Measurements from ENCODE around the gene KRT23.

Gene KRT23, protein sequence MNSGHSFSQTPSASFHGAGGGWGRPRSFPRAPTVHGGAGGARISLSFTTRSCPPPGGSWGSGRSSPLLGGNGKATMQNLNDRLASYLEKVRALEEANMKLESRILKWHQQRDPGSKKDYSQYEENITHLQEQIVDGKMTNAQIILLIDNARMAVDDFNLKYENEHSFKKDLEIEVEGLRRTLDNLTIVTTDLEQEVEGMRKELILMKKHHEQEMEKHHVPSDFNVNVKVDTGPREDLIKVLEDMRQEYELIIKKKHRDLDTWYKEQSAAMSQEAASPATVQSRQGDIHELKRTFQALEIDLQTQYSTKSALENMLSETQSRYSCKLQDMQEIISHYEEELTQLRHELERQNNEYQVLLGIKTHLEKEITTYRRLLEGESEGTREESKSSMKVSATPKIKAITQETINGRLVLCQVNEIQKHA

DNA sequence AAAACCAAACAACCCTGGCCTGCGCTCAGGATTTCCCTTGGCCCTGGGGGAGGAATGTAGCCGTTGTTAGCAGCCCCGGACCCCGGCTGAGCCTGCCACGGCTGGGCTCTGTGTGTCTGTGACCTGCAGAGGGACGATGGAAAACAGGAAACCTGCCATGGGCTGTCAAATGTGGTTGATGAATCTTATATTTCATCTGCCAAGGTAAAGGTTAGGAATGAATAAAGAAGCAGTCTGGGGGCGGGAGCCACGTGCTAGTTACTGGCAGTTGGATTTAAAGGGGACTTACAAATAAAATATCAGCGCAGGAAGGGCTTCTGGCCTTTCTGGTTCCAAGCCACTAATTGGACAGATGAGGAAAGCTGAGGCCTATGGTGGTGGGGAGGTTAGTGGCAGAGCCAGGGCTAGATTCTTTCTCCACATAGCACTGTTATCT lies at the start of gene KRT23:
KRT23 (minus strand) TSS at position 263 of the 436 bp plus-strand sequence. CDS start 1,043 bp downstream, outside the sequence.
- no peak for DNase-seq (ENCODE audit: low read depth in 2 of 2)

DNA sequence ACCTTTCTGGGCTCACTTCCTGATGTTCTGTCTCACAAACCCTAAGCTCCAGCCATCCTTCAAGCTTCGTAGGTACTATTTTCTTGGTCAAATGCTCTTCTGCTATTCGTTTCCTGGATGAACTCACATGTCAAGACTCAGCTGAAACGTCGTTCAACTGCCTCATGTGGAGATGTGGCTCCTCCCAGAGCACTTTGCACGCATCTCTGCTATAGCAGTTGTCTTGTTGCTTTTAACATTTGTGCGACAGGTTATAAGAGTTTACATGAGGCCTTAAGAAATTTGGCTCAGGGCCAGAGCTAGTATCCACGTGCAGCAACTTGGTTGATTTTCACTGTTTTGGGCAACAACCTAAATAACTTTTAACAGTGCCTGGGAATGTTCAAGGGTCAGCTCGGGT lies 49.5 kb upstream of the KRT23 start:
- no peak for DNase-seq (ENCODE audit: low read depth in 2 of 2)

DNA sequence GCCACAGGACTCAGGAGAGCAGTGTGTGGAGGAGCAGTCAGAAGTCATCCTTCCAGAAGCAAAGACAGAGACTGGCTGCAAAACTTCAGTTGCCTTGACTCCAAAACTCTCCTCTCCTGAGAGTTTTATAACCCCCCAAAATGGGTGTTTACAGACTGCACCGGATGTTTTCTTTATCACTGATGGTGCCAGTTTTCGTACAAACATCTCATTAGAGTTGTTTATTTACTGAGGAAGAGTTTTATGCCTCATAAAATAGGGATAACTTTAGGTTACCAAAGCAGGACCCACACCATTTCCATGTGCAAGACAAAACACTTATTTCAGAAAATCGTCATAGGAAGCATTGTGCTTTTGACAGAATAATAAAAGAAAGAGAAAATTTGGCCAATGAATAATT lies 46.8 kb upstream of the KRT23 start, which contains the start of gene KRT40:
KRT40 (minus strand) TSS at position 101 of the 400 bp plus-strand sequence; CDS start at position 48, 53 bp downstream.
- no peak for DNase-seq (ENCODE audit: low read depth in 2 of 2)

DNA sequence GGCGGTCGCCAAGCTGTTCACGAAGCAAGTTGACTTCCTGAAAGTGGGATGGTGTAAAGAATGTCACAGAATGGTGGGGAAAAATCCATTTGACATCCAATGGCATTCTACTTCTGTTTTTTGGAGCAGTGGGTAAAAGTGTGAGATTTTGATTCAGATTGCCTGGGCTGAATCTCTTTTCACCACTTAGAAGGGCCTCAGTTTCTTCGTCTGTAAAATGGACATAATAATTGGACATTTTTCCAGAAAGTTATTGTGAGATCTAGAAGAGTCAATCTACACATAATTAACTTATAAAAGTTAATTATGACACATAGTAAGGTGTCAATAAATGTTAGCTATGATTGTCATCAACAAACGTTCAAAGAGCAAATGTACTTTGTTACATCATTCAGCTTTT lies 43.7 kb upstream of the KRT23 start:
- DNase-seq (ENCODE audit: low read depth in 2 of 2) = no peak

DNA sequence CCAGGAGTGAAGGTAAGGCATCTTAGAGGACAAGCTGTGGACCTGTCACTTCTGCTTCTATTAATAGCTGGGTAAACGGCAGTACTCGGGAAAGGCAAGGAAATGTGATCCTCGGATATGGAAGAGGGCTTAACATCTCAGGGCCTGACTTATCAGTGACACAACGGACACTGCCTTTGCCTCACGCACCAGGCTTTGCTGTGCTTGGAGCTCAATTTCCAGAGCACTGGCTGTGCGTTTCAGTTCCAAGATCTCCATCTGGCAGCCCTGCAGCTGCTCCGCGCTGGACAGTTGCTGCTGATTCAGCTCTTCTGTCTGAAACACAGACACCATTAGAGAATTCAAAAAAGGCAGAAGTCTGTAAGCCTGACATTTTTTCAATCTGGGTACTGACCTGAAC lies 43.1 kb upstream of the KRT23 start:
- DNase-seq (ENCODE audit: low read depth in 2 of 2) = no peak

DNA sequence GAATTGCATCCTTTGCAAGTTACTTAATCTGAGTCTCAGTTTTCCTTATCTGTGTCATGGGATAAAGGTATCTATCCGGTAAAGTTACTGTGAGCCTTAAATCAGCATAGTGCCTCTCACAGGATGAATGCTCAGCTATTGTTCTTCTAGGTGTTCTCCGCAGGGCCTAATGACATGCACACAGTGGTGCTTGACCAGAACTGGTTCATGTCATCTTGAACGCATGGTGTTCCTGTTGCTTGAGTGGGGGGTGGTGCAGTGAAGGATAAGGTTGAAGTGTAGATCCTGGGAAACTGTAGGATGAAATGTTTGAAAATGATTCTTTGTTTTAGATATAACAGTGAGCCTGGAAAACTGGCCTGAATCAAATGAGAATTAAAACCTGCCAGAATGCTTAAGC lies 42.7 kb upstream of the KRT23 start:
- no peak for DNase-seq (ENCODE audit: low read depth in 2 of 2)

DNA sequence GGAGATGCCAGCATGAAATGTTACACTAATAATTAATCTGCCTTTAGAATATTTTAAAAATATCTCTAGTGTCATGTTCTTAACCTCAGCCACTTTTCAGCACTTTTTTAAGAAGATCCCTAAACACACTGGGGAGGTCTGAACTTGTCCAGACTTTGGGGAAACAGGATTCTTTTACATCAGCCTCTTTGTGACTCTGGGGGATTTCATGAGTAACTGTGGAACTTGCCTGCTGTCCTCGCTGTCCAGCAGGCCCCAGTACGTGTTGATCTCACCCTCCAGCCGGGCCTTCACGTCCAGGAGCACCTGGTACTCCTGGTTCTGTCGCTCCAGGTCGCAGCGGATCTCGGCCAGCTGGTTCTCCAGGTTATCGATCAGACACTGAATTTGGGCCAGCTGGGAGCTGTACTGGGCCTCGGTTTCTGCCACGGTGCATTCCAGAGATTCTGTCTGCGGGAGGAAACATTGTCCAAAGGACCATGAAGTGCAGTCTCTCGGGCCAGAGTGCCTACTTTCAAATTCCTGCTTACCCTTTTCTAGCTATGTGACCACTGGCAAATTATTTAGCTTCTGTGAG lies 41.2 kb upstream of the KRT23 start:
- no peak for DNase-seq (ENCODE audit: low read depth in 2 of 2)

DNA sequence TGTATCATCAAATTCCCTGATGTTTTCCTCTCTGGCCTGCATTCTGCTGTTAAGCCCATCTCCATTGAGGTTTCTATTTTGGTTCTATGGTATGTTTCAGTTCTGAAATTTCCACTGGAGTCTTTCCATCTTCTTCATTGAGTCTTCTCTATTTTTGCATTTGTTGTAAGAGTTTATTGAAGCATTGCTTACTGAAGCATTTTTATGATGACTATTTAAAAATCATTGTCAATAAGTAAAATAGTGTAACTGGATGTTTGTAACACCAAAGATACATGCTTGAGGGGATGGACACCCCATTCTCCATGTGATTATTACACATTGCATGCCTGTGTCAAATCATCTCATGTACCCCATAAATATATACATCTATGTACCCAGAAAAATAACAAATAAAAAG lies 38.1 kb upstream of the KRT23 start:
- no peak for DNase-seq (ENCODE audit: low read depth in 2 of 2)

DNA sequence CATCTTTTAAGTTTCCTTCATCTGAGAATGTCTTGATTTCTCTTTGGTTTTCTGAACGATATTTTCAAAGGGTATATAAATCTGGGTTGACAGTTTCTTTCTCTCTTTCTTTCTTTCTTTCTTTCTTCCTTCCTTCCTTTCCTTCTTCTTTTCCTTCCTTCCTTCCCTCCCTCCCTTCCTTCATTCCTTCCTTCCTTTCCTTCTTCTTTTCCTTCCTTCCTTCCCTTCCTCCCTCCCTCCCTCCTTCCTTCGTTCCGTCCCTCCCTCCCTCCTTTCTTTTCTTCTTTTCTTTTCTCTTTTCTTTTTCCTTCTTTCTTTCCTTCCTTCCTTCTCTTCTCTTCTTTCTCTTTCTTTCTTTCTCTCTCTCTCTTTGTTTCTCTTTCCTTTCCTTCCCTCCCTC lies 36.9 kb upstream of the KRT23 start:
- DNase-seq (ENCODE audit: low read depth in 2 of 2) = no peak

DNA sequence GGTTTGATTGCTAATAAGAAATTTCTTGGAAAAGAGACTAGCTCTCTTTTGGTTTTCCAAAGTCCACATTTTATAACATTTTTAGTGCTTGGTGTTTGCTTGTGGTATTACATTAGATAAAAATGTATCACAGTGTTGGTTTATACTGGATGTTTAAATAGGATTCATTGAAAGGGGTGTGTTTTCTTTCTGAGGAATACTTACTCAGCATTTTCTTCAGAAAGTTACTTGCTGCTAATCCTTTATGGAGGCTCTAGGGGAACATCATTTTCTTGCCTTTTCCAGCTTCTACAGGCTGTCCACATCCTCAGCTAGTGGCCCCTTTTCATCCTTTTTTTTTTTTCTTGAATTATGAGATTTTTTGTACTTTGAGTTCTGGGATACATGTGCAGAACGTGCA lies 30.1 kb upstream of the KRT23 start:
- DNase-seq (ENCODE audit: low read depth in 2 of 2) = no peak

DNA sequence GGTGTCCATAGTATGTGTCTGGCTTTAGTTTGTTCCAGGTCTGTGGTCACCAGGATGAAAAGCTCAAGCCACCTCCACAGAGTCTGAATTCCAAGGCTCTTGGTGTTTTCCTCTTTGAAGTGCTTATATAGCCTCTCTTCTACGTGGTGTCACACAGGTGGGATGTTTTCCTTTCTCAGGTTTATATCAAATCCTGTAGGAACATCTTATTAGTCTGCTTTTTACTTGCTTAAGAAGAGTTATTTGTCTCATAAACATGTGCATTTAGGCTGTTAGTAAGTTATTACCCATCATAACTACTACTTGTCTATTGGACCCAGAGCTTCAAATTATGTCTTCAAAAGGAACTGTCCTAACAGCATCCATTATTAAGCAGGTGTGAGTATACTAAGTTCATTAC lies 29.4 kb upstream of the KRT23 start, which contains the start of gene KRT39:
KRT39 (minus strand) TSS at position 101 of the 400 bp plus-strand sequence; CDS start at position 9, 92 bp downstream.
- DNase-seq (ENCODE audit: low read depth in 2 of 2) = no peak

DNA sequence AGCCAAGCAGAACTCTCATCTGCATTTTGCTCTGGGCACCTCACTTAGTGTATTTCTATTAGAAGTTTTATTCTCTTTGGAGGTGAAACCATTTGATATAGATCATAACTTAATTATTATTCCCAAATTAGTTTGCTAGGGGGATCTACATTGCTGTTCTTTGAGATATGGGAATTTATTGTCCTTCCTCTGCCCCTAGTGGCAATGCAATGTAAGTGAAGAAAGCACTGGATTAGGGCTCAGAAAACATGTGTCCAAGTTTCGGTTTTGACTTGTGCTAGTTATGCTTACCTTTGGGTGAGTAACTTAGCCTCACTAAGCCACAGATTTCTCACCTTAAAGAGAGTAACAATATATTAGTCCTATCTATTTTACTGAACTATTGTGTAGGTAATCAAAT lies 26.4 kb upstream of the KRT23 start:
- no peak for DNase-seq (ENCODE audit: low read depth in 2 of 2)

DNA sequence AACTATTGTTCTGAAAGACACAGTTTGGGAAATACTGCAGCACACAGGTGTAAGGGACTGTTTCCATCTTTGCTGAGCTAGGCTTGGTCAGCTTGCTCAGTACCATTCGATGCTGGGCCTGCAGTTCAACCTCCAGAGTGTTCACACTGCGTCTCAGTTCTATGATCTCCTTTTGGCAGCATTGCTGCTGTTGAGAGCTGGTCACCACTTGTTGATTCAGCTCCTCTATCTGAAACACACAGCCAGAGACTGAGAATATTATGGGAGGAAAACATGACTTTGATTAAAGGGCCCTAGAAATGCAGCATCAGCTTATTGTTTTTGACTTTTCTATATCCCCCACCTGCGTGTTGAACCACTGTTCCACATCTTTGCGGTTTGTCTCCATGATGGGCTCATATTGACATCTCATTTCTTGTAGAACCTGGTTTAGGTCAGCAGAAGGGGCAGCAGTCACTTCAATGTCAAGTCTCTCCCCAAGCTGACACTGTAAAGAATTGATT lies 24.7 kb upstream of the KRT23 start:
- DNase-seq (ENCODE audit: low read depth in 2 of 2) = no peak

DNA sequence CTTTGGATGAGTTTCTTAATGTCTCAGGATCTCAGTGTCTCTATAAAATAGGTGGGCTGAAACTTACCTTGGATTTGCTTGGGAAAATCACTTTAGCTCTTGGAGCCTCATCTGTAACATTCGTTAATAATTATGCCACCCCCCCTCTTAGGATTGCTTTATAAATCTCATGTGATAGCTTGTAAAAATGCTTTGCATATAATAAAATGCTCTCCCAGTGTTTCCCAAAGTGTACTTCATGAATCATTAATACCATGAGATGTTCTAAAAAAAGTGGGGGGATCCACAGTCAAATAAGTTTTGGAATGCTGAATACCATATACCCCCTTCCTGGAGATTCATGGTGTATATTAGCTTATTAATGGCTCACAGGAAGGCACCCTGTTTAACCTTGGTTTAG lies 24.1 kb upstream of the KRT23 start:
- no peak for DNase-seq (ENCODE audit: low read depth in 2 of 2)

DNA sequence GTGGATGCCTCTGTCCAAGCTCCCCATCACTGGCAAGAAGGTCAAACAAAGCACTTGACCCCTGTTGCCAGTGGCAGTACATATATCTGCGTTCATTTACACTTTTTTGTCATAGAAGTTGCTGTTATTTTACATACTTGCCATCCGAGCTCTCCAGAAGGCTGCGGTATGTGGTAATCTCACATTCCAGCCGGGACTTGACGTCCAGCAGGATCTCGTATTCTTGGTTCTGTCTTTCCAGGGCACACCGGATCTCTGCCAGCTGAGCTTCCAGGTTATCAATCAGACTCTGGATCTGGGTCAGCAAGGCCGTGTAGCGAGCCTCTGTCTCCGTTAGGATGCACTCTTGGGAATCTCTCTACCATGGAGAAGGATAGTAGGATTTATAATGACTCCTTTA lies 22.7 kb upstream of the KRT23 start:
- no peak for DNase-seq (ENCODE audit: low read depth in 2 of 2)

DNA sequence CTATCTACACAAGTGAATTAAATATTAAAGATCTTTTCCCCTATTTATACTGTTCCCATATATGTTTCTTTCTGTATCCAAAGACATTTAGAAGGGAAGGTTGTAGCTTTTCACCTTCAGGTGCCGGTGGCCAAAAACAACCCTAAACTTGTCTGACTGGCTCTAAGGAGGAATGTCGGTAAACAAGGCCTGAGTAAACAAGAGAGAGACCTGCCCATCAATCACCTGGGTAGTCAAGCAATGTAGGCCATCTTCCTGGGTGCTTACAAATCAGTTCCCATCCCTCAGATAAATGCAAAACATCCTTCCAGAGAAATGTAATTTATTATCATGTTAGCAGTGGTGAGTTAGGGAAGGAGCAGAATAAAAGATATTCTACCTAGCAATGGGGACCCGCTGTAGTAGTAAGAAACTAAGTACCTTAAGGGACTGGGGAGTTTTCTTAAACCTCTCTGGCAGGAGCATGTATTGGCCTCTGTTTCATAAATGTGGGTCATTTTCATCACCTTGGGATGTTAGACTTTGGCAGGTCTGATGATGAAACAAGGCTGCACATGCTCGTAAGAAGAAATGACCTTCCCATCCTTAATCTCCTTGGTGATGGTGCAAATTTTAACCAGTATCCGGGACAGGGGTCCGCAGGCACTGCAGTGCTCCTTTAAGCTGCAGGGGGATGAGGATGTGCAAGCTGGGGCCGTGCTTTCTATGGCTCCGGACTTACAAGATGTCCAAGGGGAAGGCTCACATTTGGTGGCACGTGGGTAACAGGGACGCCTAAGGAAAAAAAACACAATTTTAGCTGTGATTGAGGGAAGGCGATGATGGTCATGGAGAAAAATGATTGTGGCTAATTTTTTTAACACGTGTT lies 20.9 kb upstream of the KRT23 start:
- DNase-seq (ENCODE audit: low read depth in 2 of 2) = no peak

DNA sequence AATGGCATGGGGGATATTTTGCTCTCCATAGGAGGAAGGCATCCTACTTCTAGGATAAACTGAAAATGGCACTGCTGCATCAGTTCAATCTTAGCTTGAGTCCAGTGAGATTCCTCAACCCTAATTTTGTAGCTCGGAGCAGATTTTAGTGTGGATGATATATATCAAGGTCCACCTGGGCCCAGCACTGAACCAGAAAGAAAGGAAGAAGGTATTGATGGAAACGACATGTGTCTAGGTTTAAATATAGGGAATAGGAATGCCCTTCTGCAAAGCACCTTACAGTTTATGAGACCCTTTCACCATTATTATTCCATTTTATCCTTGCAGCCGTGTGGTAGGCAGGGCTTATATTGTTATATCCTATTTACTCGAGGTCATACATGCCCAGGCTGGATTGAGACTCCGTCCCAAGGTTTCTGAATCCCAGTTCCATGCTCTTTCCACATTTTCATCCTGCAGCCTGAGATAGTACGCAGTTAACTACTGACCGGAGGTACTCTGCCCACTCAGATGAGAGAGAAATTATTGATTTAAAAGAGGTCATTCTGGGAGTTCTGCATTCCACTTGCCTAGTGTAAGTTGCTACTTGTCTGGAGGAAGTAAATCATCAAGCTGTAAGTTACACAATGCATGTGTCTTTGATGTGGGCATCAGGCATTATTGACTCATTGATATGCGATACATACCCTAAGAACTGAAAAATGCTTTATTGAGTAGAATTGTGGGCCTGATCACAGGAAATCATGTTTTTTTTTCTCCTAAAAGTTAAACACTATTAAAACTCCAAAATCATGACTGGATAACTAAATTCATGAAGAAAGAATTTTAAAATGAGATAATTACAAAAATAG lies 19.2 kb upstream of the KRT23 start:
- no peak for DNase-seq (ENCODE audit: low read depth in 2 of 2)

DNA sequence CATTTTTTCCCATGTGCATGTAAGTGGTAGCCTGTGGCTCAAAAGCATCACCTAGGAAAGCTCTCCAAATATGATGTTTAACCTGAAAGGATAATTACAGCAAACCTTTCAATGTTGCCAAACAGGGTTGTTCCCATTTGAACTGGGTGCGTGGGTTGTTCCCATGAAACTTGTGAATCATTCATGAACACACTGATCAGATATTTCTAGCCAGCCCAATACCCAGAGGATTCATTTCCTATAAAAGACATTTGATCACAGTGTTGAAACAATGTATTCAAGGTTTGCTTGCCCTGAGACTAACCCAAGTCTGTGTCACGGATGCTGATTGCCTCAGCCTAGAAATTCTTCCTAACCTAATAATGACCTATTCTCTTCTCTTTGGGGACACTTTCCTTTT lies 16.4 kb upstream of the KRT23 start:
- no peak for DNase-seq (ENCODE audit: low read depth in 2 of 2)

DNA sequence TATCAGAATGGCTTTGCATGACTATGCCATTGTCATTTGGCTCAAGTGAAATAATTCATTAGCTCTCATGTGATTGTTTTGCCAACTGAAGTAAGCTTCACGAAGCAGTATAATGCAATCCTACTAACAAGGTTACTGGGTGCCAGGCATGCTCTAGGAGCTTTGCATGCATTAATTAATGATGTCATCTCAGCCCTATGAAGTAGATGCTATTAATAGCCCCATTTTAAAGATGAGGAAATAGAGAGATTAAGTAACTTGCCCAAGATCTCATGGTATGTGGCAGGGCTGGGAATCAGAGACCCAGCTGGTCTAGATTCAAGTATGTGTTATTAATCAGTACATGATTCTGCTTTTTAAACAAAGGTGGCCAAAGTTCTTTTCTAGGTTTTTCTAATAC lies 15.2 kb upstream of the KRT23 start:
- no peak for DNase-seq (ENCODE audit: low read depth in 2 of 2)

DNA sequence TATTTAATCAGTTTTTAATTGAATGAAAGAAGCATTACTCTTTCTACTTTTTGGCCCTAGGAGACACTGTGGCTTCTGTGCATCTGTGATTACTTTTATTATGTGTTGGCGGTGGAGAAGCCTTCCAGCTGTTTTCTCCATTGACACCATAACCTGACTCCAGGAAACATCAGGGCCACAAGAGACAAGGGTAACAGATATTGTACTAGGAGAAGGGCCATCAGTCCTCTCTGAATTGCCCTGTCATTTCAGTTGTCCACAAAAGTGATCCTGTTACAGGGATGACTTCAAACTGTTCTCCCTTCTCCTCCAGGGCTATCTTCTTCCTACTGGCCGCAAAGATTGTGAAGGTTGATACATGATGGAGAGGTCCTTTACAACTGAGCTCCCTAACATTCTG lies 14.7 kb upstream of the KRT23 start:
- no peak for DNase-seq (ENCODE audit: low read depth in 2 of 2)

DNA sequence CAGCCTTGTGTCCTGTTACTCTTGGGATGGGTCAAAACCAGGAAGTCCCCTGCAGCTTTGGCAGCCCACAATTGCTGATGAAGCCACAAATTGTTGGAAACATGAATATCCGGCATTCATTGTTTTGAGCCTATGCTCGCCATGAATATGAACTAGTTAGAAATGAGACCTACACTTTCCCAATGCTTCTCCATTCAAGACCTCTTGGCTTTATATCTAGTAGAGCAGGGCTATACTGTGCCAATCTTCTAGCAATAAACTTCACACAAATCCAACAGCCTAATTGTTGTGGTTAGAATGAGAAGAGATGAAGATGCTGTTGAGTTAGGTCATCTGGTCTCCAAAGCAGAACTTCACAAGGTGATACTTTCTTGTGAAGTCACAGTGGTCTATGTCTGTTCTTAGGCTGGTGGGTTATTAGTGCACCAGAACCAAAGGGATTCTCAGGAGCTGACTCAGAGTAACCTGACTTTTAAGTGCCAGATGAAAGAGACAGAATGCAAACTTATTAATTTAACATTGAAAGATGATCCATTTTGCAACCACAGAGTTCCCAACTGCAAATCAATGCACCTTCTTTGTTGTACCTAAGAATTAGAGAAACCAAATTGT lies 13.7 kb upstream of the KRT23 start:
- no peak for DNase-seq (ENCODE audit: low read depth in 2 of 2)

Data from stimulated activated CD4-positive, alpha-beta T cell treated with anti-CD3 and anti-CD28 coated beads, Interleukin-1b, Interleukin-23, amount 100 ng/mL, for 1 hour (primary cell).